Measurements from ENCODE around the gene SBDS.

Gene SBDS

GRCh38 chr7:66950311-66950710 lies 45.1 kb downstream of the SBDS start:
- POLR2A ChIA-PET (ENCODE audit: low non-redundant PET): no interaction called here
- no peak for TF ChIP-seq CTCF (conservative IDR thresholded peaks at IDR 0.05; ENCODE audit: low read depth)
- DNase-seq (ENCODE audit: low spot score): no peak
- CTCF ChIA-PET: interaction anchor here (0.6 kb wide), 1 partner anchor 209 kb away, joined by 3 read pairs; no protein-coding TSS in a partner anchor
- no peak overlapping the region for H3K27ac ChIP-seq

DNA sequence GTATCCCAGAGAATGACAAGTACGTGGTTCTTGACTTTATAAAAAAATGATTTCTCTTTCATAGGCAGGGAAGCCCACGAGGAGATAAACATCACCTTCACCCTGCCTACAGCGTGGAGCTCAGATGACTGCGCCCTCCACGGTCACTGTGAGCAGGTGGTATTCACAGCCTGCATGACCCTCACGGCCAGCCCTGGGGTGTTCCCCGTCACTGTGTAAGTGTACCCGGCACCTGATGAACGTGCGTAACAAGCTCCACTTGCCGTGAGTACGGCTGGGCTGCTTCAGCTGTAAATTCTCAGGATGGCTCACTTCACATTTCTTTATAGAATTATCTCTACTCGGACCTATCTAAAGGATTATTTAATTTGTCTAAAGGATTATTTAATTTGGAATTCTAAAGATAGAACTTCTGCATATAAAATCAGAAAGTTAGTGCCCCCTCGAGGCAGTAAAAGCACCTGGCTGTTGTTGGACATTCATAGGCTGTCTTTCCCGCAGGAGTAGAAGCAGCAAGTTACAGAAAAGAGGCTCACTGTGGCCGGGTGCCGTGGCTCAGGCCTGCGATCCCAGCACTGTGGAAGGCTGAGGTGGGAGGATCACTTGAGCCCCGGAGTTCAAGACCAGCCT lies 46.8 kb downstream of the SBDS start:
- H3K27ac ChIP-seq: peak overlapping the region; percentile 2
- ChIA-PET CTCF (interaction anchor here (0.9 kb wide), 1 partner anchor 10 kb away, joined by 3 read pairs; no protein-coding TSS in a partner anchor), POLR2A (ENCODE audit: low non-redundant PET) (no interaction called here)
- TF ChIP-seq CTCF (conservative IDR thresholded peaks at IDR 0.05; ENCODE audit: low read depth): no peak
- DNase-seq (ENCODE audit: low spot score): no peak

DNA sequence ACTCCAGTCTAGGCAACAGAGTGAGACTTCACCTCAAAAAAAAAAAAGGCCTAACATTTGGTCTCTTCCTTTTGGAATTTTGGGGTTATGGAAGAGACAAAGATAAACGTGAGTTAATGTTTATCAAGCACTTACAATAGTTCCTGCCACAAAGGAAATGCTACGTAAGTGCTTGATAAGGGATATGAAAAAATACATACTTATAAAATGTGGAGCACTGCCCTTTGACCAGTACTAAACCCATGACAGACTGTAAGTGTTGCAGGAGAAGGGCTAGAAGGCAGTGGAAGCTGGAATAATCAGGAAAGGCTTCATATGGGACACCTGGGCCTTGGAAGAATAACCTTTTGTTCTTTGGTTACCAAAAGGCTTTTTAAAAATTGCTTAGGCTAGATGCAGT lies 48.8 kb downstream of the SBDS start:
- CTCF ChIA-PET: no interaction called here
- POLR2A ChIA-PET (ENCODE audit: low non-redundant PET): no interaction called here
- H3K27ac ChIP-seq: no peak overlapping the region

DNA sequence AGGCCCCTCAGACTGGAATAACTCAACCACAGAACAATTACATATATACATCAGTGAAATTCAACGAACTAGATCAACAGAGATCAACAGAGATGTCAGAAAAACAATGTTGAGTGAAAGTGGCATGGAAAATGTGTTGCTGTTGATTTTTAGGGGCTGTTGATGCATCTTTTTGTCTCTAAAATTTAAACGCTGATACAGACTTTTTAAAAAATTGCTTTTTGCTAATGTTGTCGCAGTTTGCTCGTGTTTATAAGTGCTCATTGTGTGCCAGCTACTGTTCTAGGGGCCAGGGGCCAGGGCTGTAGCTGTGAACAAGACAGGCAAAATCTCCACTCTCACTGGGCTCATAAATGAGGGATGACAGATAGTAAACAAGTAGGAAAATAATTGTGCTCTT lies 56.1 kb downstream of the SBDS start:
- CTCF ChIA-PET: interaction anchor here (0.9 kb wide), 1 partner anchor 1631 kb away, joined by 5 read pairs; no protein-coding TSS in a partner anchor
- no peak for DNase-seq (ENCODE audit: low spot score)
- POLR2A ChIA-PET (ENCODE audit: low non-redundant PET): no interaction called here
- H3K27ac ChIP-seq: no peak overlapping the region
- TF ChIP-seq CTCF (conservative IDR thresholded peaks at IDR 0.05; ENCODE audit: low read depth): no peak

More for the DNA sequence above, 48.8 kb downstream of the SBDS start:
- no peak for TF ChIP-seq CTCF (conservative IDR thresholded peaks at IDR 0.05; ENCODE audit: low read depth)
- DNase-seq (ENCODE audit: low spot score): no peak

- POLR2A ChIA-PET (ENCODE audit: low non-redundant PET): no interaction called here
- CTCF ChIA-PET: no interaction called here
Measured at GRCh38 chr7:66937940-66938339, 57.4 kb downstream of the SBDS start.

More at GRCh38 chr7:66937940-66938339, 57.4 kb downstream of the SBDS start:
- H3K27ac ChIP-seq: no peak overlapping the region
- TF ChIP-seq CTCF (conservative IDR thresholded peaks at IDR 0.05; ENCODE audit: low read depth): no peak
- DNase-seq (ENCODE audit: low spot score): no peak

Data from RWPE1 (cell line).